Subcutaneous adipose tissue (tissue), 4 donors: ENCODE measurements around the gene EIPR1. TPM values are rescaled to one million over a fixed set of nuclear protein-coding genes. Genes with fewer than 3 reads are reported as not detected.

Source experiments
- total RNA-seq, 4 donors: library from RNA; depleted of rRNA; stranded (reverse); fragments of >200 nt; gene quantifications; one replicate each; pipeline ENCODE4 v1.1.0, GENCODE V29; 2016
- TF ChIP-seq, protein P1 (sequence below): fragments of 450-650 bp; IDR thresholded peaks from one replicate; pipeline ENCODE4 v1.5.1; 2016; ENCODE audit warnings: low read depth, mild to moderate bottlenecking, control low read depth, antibody characterized with exemption, moderate library complexity

EIPR1 gene
- total RNA-seq, 4 donors from 2014 or later = 13.9 to 27.6 (median 16.1) TPM

DNA sequence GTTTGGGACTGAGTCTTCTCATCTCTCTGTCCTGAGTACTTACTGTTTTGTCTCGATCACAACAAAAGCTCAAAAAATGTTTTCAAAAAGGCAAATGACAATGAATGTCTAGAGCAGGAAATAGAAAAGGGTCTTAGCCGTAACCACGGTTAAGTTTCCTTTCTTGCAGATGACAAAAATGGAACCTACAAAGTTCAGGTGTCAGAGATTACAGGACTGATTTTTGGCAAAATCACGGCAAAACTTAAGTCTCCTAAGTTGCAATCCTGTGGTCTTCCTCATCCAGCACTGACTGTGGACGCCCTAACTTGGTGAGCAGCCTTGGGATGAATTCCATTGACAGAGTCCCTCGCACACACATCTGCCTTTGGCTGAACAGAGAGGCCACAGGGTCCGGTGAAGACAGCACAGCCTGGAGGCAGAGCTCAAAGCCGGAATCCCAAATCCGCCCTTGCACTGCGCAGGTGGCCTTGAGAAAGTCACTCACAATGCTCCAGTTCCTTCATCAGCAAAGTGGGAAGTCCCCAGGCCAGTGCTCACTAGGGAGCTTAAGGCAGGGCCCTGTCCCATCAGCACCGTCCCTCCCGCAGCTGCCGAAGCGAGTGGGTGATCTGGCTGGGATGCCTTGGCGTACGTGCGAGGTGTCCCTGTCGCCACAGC lies 55.2 kb downstream of the EIPR1 start:
- TF ChIP-seq, protein P1, sequence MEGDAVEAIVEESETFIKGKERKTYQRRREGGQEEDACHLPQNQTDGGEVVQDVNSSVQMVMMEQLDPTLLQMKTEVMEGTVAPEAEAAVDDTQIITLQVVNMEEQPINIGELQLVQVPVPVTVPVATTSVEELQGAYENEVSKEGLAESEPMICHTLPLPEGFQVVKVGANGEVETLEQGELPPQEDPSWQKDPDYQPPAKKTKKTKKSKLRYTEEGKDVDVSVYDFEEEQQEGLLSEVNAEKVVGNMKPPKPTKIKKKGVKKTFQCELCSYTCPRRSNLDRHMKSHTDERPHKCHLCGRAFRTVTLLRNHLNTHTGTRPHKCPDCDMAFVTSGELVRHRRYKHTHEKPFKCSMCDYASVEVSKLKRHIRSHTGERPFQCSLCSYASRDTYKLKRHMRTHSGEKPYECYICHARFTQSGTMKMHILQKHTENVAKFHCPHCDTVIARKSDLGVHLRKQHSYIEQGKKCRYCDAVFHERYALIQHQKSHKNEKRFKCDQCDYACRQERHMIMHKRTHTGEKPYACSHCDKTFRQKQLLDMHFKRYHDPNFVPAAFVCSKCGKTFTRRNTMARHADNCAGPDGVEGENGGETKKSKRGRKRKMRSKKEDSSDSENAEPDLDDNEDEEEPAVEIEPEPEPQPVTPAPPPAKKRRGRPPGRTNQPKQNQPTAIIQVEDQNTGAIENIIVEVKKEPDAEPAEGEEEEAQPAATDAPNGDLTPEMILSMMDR = no peak

DNA sequence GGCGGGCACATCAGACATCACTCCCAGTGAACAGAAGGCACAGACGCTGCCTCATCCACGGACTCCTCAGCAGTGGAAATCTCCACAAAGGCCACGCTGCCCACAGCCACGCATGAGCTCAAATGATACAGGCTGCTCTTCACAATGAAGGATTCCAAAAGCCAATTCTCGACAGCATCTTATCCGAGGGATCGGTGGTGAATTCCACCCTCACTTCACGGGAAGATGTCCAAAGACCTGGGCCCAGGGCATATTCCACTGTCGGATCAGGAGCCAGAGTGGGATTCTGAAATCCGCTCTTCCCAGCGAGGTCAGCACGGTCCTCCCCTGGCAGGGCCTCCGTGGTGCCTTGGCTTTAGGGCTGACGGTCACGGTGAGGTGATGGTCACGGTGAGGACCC lies 55.8 kb downstream of the EIPR1 start:
- TF ChIP-seq, protein P1 = no peak

DNA sequence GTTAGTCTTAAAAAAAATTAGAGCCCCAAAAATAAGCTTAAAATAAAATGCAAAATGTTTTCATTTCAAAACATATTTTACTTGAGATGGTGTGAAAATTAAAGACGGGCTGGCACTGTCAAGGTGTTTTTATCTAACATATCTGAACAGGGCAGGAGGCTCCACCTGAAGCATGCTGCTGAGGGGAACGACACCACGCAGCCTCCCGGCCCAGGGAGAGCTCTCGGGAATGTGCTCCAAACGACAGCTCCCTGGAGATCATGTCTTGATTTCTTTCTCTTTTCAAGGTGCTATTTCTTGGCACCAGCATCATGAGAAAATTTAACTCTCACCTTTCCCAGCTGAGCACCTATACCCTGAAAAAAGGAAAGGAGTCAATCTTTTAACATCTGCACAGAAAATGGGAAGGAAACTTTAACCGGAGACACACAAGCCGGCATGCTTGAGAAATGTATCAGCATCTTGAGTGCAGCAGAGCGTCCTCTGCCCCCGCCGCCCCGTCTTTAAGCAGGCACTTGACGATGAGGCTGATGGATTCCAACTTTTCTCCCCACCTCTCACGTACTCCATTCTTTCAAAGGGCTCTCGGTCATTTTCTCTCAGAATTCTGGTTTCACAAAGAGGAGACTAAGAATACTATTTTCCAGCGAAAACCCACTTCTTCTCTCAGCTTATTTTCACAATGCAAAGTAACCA lies 56.6 kb downstream of the EIPR1 start:
- TF ChIP-seq, protein P1 = no peak

DNA sequence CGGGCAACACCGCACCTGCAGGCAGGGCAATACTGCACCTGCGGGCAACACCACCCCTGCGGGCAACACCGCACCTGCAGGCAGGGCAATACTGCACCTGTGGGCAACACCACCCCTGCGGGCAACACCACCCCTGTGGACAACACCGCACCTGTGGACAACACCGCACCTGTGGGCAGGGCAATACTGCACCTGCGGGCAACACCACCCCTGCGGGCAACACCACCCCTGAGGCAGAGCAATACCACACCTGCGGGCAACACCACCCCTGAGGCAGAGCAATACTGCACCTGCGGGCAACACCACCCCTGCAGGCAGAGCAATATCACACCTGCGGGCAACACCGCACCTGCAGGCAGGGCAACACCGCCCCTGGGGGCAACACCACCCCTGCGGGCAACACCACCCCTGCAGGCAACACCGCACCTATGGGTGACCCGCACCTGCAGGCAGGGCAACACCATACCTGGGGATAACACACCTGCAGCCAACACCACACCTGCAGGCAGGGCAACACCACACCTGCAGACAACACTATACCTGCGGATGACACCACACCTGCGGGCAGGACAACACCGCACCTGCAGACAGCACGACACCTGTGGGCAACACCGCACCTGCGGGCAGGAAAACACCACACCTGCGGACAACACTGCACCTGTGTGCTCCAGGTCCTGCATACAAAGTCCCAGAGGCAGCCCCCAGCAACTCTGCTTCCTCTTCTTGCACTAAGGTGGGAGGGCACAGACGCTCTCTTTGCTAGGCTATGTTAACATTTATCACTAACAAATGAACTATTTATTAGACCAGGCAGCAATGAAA lies 57.7 kb downstream of the EIPR1 start:
- TF ChIP-seq, protein P1 = no peak

DNA sequence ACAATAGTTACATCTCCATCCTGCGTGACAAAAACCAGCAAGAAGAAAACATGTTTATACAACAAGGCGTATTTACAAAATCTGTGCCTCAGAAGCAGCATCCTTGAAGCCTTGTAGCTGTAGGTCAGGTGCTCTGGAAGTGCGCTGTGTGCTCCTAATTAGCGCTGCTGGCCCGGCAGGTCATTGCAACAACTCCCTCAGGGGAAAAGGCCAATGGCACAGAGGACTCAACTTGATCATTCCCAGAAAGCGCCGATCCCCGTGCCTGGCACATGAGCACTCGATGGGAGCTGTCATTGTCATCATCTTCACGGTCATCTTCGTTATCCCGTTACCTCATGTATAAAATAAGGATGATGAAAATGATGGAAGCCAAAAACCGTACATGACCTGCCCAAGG lies 58.5 kb downstream of the EIPR1 start:
- TF ChIP-seq, protein P1 = no peak

DNA sequence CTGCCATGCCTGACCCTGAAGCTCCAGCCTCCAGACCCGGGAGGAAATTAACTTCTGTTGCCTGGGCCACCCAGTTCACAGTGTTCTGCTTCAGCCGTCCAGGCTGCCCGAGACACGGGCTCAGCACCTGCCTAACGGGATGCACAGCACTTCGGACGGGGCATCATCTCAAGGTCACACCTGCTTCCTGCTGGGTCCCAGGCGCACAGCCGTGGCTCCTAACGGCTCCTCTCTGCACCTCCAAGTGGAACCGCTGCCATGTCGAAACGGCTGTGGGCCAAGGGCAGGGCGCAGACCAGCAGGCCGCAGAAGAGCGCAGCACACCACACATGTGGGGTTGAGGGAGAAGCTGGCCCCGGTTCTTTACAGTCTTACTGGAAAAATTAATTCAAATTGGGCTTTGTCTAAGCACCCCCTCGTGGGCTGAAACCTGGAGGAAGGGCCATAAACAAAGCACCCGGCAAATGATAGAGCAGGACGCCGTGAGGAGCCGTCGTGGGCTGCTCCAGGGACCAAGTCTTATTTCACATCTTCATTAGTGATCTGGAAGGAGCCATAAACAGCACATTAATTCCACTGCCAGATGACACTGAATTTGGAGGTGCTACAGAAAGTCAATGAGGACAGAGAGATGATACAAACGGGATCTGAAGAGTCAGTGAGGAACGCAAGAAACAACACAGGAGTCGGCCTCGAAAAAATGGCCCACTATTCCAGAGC lies 59.6 kb downstream of the EIPR1 start:
- TF ChIP-seq, protein P1 = no peak

DNA sequence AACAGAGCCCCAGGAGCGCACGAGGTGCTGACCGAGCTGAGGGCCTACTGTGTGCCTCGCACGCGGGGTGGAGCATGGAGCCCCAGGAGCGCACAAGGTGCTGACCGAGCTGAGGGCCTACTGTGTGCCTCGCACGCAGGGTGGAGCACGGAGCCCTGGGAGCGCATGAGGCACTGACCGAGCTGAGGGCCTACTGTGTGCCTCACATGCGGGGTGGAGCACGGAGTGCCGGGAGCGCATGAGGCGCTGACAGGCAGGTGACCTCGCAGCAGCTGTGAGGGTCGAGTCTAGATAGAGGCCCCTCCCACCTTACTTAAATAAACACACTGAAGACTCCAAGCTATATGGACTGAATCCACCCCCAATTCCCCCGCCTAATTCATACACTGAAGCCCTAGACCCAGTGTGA lies 60.3 kb downstream of the EIPR1 start:
- TF ChIP-seq, protein P1 = no peak
